ENCODE measurements around the gene GPR75.

Gene GPR75

GRCh38 chr2:53859206-53860181 lies at the start of gene GPR75:
TSS of gene GPR75 (minus strand) at chr2:53859967. CDS start at chr2:53854756, 5,211 bp downstream.
- no peak for TF ChIP-seq CTCF (IDR thresholded peaks at IDR 0.05; ENCODE audit: insufficient read depth, low read length, missing control alignments)
- CTCF ChIA-PET, result interaction anchor here (1.5 kb wide), 1 partner anchor 11 kb away, joined by 5 read pairs; no protein-coding TSS in a partner anchor
- POLR2A ChIA-PET, result no interaction called here
- no peak for DNase-seq (ENCODE audit: low read depth, low spot score)
- peak within 1 kb of the TSS; percentile 27 for H3K4me3 ChIP-seq (ENCODE audit: low read depth, low read length)

- DNase-seq (ENCODE audit: low read depth, low spot score), result no peak
- POLR2A ChIA-PET, result no interaction called here
Measured at GRCh38 chr2:53907582-53907981, 47.8 kb upstream of the GPR75 start.

GRCh38 chr2:53905396-53905795 lies 45.6 kb upstream of the GPR75 start:
- H3K4me3 ChIP-seq (ENCODE audit: low read depth, low read length), result no peak overlapping the region
- DNase-seq (ENCODE audit: low read depth, low spot score), result no peak
- ChIA-PET CTCF (no interaction called here), POLR2A (no interaction called here)
- TF ChIP-seq CTCF (IDR thresholded peaks at IDR 0.05; ENCODE audit: insufficient read depth, low read length, missing control alignments), result no peak

More at GRCh38 chr2:53907582-53907981, 47.8 kb upstream of the GPR75 start:
- CTCF ChIA-PET, result no interaction called here
- H3K4me3 ChIP-seq (ENCODE audit: low read depth, low read length), result no peak overlapping the region
- TF ChIP-seq CTCF (IDR thresholded peaks at IDR 0.05; ENCODE audit: insufficient read depth, low read length, missing control alignments), result no peak

GRCh38 chr2:53903011-53903410 lies 43.2 kb upstream of the GPR75 start:
- DNase-seq (ENCODE audit: low read depth, low spot score), result no peak
- TF ChIP-seq CTCF (IDR thresholded peaks at IDR 0.05; ENCODE audit: insufficient read depth, low read length, missing control alignments), result no peak
- POLR2A ChIA-PET, result no interaction called here
- CTCF ChIA-PET, result no interaction called here
- H3K4me3 ChIP-seq (ENCODE audit: low read depth, low read length), result no peak overlapping the region

GRCh38 chr2:53901192-53901591 lies 41.4 kb upstream of the GPR75 start:
- H3K4me3 ChIP-seq (ENCODE audit: low read depth, low read length), result no peak overlapping the region
- no peak for TF ChIP-seq CTCF (IDR thresholded peaks at IDR 0.05; ENCODE audit: insufficient read depth, low read length, missing control alignments)
- DNase-seq (ENCODE audit: low read depth, low spot score), result no peak
- CTCF ChIA-PET, result no interaction called here
- POLR2A ChIA-PET, result no interaction called here

- no peak overlapping the region for H3K4me3 ChIP-seq (ENCODE audit: low read depth, low read length)
- ChIA-PET CTCF (no interaction called here), POLR2A (interaction anchor here (0.6 kb wide), 1 partner anchor 111 kb away, joined by 3 read pairs; no protein-coding TSS in a partner anchor)
- TF ChIP-seq CTCF (IDR thresholded peaks at IDR 0.05; ENCODE audit: insufficient read depth, low read length, missing control alignments), result no peak
- DNase-seq (ENCODE audit: low read depth, low spot score), result no peak
Measured at GRCh38 chr2:53896864-53897263, 37.1 kb upstream of the GPR75 start.
